Hepatocyte (in vitro differentiated cells): ENCODE data around the gene NNAT. TPM values are rescaled to one million over a fixed set of nuclear protein-coding genes. Genes with fewer than 3 reads are reported as not detected.

Source experiments
- DNase-seq: peaks from one replicate; pipeline ENCODE4 v3.0.0-alpha.2; 2016; ENCODE audit warnings: low spot score
- H2AFZ ChIP-seq: fragments of 200-600 bp; sonication (generic); 2 replicates; pipeline ENCODE4 v1.6.0; 2016; ENCODE audit warnings: antibody characterized with exemption, mild to moderate bottlenecking
- H3K27ac ChIP-seq: fragments of 200-600 bp; sonication (generic); 2 replicates; pipeline ENCODE4 v1.5.1; 2016; ENCODE audit warnings: mild to moderate bottlenecking
- H3K27me3 ChIP-seq: fragments of 200-600 bp; sonication (generic); 2 replicates; pipeline ENCODE4 v1.6.1; 2016
- H3K36me3 ChIP-seq: fragments of 200-600 bp; sonication (generic); replicated peaks from 2 replicates; pipeline ENCODE4 v1.5.1; 2016; ENCODE audit warnings: low read depth; ENCODE audit not compliant: insufficient read depth
- H3K4me1 ChIP-seq: fragments of 200-600 bp; sonication (generic); 2 replicates; pipeline ENCODE4 v1.5.1; 2016; ENCODE audit warnings: mild to moderate bottlenecking, moderate library complexity; ENCODE audit not compliant: insufficient read depth
- H3K4me2 ChIP-seq: fragments of 200-600 bp; sonication (generic); 2 replicates; pipeline ENCODE4 v1.6.0; 2016
- H3K4me3 ChIP-seq: fragments of 200-600 bp; sonication (generic); 2 replicates; pipeline ENCODE4 v1.5.1; 2016; ENCODE audit warnings: mild to moderate bottlenecking
- H3K79me2 ChIP-seq: fragments of 200-600 bp; sonication (generic); 2 replicates; pipeline ENCODE4 v1.6.0; 2017; ENCODE audit warnings: mild to moderate bottlenecking
- H3K9me2 ChIP-seq: fragments of 200-600 bp; sonication (generic); replicated peaks from 2 replicates; pipeline ENCODE4 v1.6.0; 2017; ENCODE audit warnings: mild to moderate bottlenecking; ENCODE audit not compliant: insufficient read depth
- H3K9me3 ChIP-seq: fragments of 200-600 bp; sonication (generic); 2 replicates; pipeline ENCODE4 v1.5.1; 2016; ENCODE audit warnings: low read depth, mild to moderate bottlenecking
- H4K20me1 ChIP-seq: fragments of 200-600 bp; sonication (generic); 2 replicates; pipeline ENCODE4 v1.6.0; 2016; ENCODE audit warnings: mild to moderate bottlenecking; ENCODE audit not compliant: insufficient read depth, poor library complexity, severe bottlenecking
- EZH2 ChIP-seq: fragments of 200-600 bp; sonication (generic); IDR thresholded peaks from 2 replicates; pipeline ENCODE4 v1.6.1; 2016; ENCODE audit warnings: antibody characterized with exemption, mild to moderate bottlenecking, borderline replicate concordance
- EZH2phosphoT487 ChIP-seq: fragments of 200-600 bp; sonication (generic); IDR thresholded peaks from one replicate; pipeline ENCODE4 v1.6.1; 2018; ENCODE audit warnings: antibody characterized with exemption, mild to moderate bottlenecking, low read depth, moderate library complexity; ENCODE audit not compliant: unreplicated experiment, severe bottlenecking
- WGBS: methylation state at CpG from one replicate; pipeline ENCODE4 v1.1.6; 2016; ENCODE audit warnings: low lambda C conversion rate; ENCODE audit errors: missing lambda C conversion rate; 5-methylcytosine and 5-hydroxymethylcytosine counted together
- polyA plus RNA-seq: library from polyadenylated mRNA; unstranded; fragments of >200 nt; fragmentation: Nextera tagmentation; extraction: Ambion mirVana; gene quantifications from 2 replicates; pipeline ENCODE4 v1.2.1, GENCODE V29; 2016
- total RNA-seq: library from RNA; depleted of rRNA; stranded (reverse); fragments of >200 nt; gene quantifications from 2 replicates; pipeline ENCODE4 v1.2.3, GENCODE V29; 2014
- TF ChIP-seq, protein P1 (sequence below): fragments of 200-600 bp; sonication (generic); IDR thresholded peaks from 2 replicates; pipeline ENCODE4 v1.5.1; 2016; ENCODE audit warnings: antibody characterized with exemption, mild to moderate bottlenecking; ENCODE audit not compliant: poor library complexity

Gene NNAT
- total and polyA plus RNA-seq, 2 experiments from 2014 or later, result 1.1 TPM; not detected in 1

DNA sequence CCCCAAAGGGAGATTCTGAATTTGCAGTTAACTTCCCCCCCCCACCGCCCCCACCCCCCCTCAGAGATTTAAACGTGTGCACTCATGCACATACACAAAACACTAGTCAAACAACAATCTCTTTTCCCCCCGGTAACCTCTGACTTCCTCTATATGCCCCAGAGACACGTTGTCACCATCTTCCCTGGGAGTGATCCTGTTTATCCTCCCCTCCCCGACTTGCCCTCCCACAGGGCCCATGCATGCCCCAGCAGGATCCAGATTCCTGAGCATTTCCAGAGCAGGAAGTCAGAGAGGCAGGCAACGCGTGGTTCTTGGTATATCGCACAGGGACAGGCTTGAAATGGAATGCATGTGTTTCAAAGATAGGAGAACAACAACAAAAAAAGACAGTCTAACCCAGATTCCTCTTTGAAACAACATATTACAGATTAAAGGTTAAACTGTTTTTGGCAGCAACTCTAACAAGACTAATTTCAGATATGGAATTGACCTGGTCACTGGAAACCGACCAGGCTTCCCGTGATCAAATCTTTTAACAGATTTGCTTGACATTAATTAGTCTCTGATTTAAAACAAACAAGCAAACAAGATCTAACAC, 5.3 kb downstream of the NNAT start:
- peak overlapping the region; percentile 55 for H3K4me3 ChIP-seq
- whole genome bisulfite sequencing, result 2% methylated on average over 8 of the region's 10 CpGs
- H4K20me1 ChIP-seq, result peaks cover 30% of the 10 kb centered on the region
- no peaks in the 10 kb centered on the region for H3K9me2 ChIP-seq
- no peaks in the 10 kb centered on the region for H3K36me3 ChIP-seq
- no peaks in the 10 kb centered on the region for H3K9me3 ChIP-seq
- H3K4me1 ChIP-seq, result peaks cover 30% of the 10 kb centered on the region
- TF ChIP-seq, protein P1, sequence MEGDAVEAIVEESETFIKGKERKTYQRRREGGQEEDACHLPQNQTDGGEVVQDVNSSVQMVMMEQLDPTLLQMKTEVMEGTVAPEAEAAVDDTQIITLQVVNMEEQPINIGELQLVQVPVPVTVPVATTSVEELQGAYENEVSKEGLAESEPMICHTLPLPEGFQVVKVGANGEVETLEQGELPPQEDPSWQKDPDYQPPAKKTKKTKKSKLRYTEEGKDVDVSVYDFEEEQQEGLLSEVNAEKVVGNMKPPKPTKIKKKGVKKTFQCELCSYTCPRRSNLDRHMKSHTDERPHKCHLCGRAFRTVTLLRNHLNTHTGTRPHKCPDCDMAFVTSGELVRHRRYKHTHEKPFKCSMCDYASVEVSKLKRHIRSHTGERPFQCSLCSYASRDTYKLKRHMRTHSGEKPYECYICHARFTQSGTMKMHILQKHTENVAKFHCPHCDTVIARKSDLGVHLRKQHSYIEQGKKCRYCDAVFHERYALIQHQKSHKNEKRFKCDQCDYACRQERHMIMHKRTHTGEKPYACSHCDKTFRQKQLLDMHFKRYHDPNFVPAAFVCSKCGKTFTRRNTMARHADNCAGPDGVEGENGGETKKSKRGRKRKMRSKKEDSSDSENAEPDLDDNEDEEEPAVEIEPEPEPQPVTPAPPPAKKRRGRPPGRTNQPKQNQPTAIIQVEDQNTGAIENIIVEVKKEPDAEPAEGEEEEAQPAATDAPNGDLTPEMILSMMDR, result no peak
- no peak for TF ChIP-seq EZH2phosphoT487
- no peak for TF ChIP-seq EZH2
- H2AFZ ChIP-seq, result no peak overlapping the region
- DNase-seq, result peak; percentile 64
- H3K79me2 ChIP-seq, result peaks cover 66% of the 10 kb centered on the region
- H3K27ac ChIP-seq, result peak overlapping the region; percentile 89
- no peaks in the 10 kb centered on the region for H3K27me3 ChIP-seq
- H3K4me2 ChIP-seq, result peak overlapping the region; percentile 83

DNA sequence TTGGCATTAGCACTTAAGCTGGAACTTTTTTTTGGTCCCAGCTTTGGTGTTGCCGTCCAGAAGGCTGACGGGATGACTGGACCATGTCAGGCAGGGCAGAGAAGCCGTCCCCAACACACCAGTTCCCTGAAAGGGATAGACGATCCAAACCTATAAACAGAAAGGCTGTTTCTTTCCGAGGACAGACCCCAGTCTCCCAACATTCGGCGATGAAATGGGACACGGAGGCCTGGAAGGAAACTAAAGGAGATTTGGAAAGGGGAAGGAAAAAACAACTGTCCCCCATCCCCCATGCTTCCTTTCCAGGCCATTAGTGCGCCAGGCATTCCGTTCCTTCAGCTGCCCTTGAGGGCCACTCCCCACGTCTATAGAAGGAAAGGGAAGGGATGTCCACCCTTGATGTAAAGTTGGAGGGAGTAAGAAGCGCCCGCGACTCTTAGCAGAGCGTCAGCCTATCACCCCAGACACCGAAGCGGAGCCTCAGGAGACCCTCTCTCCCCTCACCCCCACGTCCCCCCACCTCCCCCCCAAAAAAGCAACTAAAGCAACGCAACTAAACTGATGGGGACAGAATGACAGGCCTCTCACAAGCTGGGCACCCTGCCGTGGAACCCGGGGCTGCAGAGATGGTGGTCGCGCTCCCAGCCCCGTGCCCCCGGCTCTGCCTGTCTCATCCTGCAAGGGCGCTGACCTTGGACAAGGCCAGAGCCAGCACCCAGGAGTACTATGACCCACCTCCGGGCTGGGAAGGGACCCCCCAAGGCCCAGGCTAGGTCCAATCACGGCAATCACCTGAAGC, 6.0 kb downstream of the NNAT start:
- Histone ChIP-seq H3K9me3 (no peaks in the 10 kb centered on the region), H3K79me2 (peaks cover 59% of the 10 kb centered on the region), H3K4me3 (peak overlapping the region; percentile 55), H3K27ac (peak overlapping the region; percentile 89), H3K27me3 (no peaks in the 10 kb centered on the region), H4K20me1 (peaks cover 28% of the 10 kb centered on the region), H2AFZ (no peak overlapping the region), H3K4me1 (peaks cover 30% of the 10 kb centered on the region), H3K4me2 (peak overlapping the region; percentile 83), H3K9me2 (no peaks in the 10 kb centered on the region), H3K36me3 (no peaks in the 10 kb centered on the region)
- 3% methylated on average over 23 of the region's 28 CpGs for WGBS
- peak; percentile 50 for DNase-seq
- TF ChIP-seq EZH2phosphoT487, result no peak
- TF ChIP-seq, protein P1, result no peak

DNA sequence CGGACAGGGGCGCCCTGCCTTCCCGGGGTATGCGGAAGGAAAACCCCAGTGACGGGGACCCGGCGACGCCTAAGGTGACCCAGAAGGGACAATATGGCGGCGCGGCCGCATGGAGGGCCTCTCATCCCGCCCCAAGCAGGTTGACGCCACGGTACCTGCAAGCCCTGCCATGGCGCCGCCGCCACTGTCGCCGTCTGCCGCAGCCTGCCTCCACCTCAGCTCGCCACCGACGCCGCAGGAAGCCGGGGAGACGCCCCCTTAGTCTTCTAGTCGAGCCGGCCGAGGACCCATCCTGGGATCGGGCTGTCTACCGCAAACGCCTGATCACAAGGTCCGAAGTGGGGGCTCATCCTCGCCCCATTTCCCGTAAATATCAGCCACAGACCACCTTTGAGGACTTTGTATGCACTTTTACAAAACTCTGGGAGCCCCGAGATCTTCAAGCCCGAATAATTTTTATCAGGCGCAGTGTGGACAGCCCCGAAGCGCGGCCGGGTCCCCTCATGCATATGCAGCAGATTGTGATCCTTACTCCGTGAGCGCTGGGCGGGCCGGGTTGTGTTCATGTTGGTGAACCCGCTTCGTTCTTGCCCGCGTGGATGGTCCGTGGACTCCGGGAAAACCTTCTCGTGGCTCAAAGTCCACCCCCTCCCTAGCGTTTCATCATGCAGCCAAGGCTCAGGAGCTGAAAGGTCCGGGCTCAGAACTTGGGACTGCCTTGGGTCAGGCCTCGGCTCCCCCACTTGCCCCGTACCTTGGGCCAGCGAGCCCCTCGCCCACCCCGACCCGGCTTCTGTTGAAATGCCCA, 6.8 kb downstream of the NNAT start, which contains the start of gene BLCAP:
BLCAP (minus strand) TSS at position 239 of the 808 bp plus-strand sequence. CDS start 8,702 bp downstream, outside the sequence.
- Histone ChIP-seq H3K27ac (peak within 1 kb of the TSS; percentile 89), H3K9me3 (no peaks in the 10 kb centered on the region), H3K79me2 (peaks cover 51% of the 10 kb centered on the region), H3K4me2 (peak within 1 kb of the TSS; percentile 83), H2AFZ (peak within 1 kb of the TSS; percentile 25), H3K4me1 (peaks cover 30% of the 10 kb centered on the region), H3K27me3 (no peaks in the 10 kb centered on the region), H3K9me2 (no peaks in the 10 kb centered on the region), H3K4me3 (peak within 1 kb of the TSS; percentile 55), H4K20me1 (peaks cover 28% of the 10 kb centered on the region), H3K36me3 (no peaks in the 10 kb centered on the region)
- TF ChIP-seq EZH2, result no peak
- no peak for TF ChIP-seq EZH2phosphoT487
- TF ChIP-seq, protein P1, result no peak
- DNase-seq, result peak; percentile 94
- WGBS, result 2% methylated on average over 62 of the region's 62 CpGs
